ENCODE measurements around the gene PPT2. TPM values are rescaled to one million over a fixed set of nuclear protein-coding genes. Genes with fewer than 3 reads are reported as not detected.
A peak's percentile ranks its signal among the peaks of the same experiment; 100 is the strongest.

PPT2 gene
- total RNA-seq, 1 experiment from 2014 or later = 30.0 TPM

GRCh38 chr6:32173051-32173727 lies 19.2 kb downstream of the PPT2 start:
- no peaks in the 10 kb centered on the region for H3K27me3 Mint-ChIP-seq (ENCODE audit: low read depth)
- peaks cover 29% of the 10 kb centered on the region for H3K4me1 Mint-ChIP-seq
- H3K9me3 Mint-ChIP-seq = no peaks in the 10 kb centered on the region
- CTCF ChIA-PET = interaction anchor here (2.0 kb wide), 1 partner anchor 22 kb away, joined by 7 read pairs; no protein-coding TSS in a partner anchor
- POLR2A ChIA-PET = no interaction called here
- peak overlapping the region; percentile 55 for H3K27ac Mint-ChIP-seq
- H3K36me3 Mint-ChIP-seq = peaks cover 26% of the 10 kb centered on the region
- no peak for TF ChIP-seq ZNF138 (CRISPR knock-in tag; conservative IDR thresholded peaks at IDR 0.05)
- no peak for TF ChIP-seq MYBL2 (CRISPR knock-in tag; IDR thresholded peaks at IDR 0.05)
- TF ChIP-seq FOXP4 (CRISPR knock-in tag; IDR thresholded peaks at IDR 0.05) = no peak
- ATAC-seq (no peak), DNase-seq (ENCODE audit: low spot score) (no peak)
- H3K4me3 Mint-ChIP-seq = no peak overlapping the region

GRCh38 chr6:32174416-32174815 lies 20.5 kb downstream of the PPT2 start:
- H3K4me3 Mint-ChIP-seq = peak overlapping the region; percentile 82
- H3K27me3 Mint-ChIP-seq (ENCODE audit: low read depth) = no peaks in the 10 kb centered on the region
- TF ChIP-seq ZNF138 (CRISPR knock-in tag; conservative IDR thresholded peaks at IDR 0.05) (no peak), NFATC4 (CRISPR knock-in tag; IDR thresholded peaks at IDR 0.05) (no peak), CREM (CRISPR knock-in tag; IDR thresholded peaks at IDR 0.05) (no peak), NFYB (CRISPR knock-in tag; conservative IDR thresholded peaks at IDR 0.05; ENCODE audit: low read depth) (no peak), SMAD4 (CRISPR knock-in tag; IDR thresholded peaks at IDR 0.05) (no peak), SOX15 (CRISPR knock-in tag; IDR thresholded peaks at IDR 0.05) (no peak), KAT7 (CRISPR knock-in tag; IDR thresholded peaks at IDR 0.05; ENCODE audit: borderline replicate concordance) (no peak), ARID4B (CRISPR knock-in tag; IDR thresholded peaks at IDR 0.05; ENCODE audit: borderline replicate concordance) (no peak), ZNF263 (CRISPR knock-in tag; IDR thresholded peaks at IDR 0.05; ENCODE audit: low read depth) (no peak), SMAD3 (CRISPR knock-in tag; IDR thresholded peaks at IDR 0.05; ENCODE audit: borderline replicate concordance) (no peak), ZMAT4 (CRISPR knock-in tag; IDR thresholded peaks at IDR 0.05) (no peak), TEAD1 (CRISPR knock-in tag; IDR thresholded peaks at IDR 0.05) (no peak), E2F1 (CRISPR knock-in tag; IDR thresholded peaks at IDR 0.05) (no peak), EMX1 (CRISPR knock-in tag; IDR thresholded peaks at IDR 0.05) (no peak), TCF7 (CRISPR knock-in tag; IDR thresholded peaks at IDR 0.05; ENCODE audit: low read depth) (no peak)
- H3K36me3 Mint-ChIP-seq = peaks cover 26% of the 10 kb centered on the region
- no peak for DNase-seq (ENCODE audit: low spot score)
- H3K9me3 Mint-ChIP-seq = no peaks in the 10 kb centered on the region
- H3K4me1 Mint-ChIP-seq = peaks cover 37% of the 10 kb centered on the region
- no peak overlapping the region for H3K27ac Mint-ChIP-seq
- ATAC-seq = no peak
- POLR2A ChIA-PET = no interaction called here
- CTCF ChIA-PET = no interaction called here

Data from WTC11 (cell line).